Gastrocnemius medialis (tissue), 4 donors: ENCODE results near the gene LSM8. TPM values are rescaled to one million over a fixed set of nuclear protein-coding genes. Genes with fewer than 3 reads are reported as not detected.
A peak's percentile ranks its signal among the peaks of the same experiment; 100 is the strongest.

Source experiments
- ATAC-seq, 2 donors: fragments of 150-250 bp; one replicate each; pipeline ENCODE4 v1.9.1; 2016
- DNase-seq, 2 donors: peaks; one replicate each; pipeline ENCODE4 v3.0.0-alpha.2; 2019
- H3K27ac ChIP-seq, 4 donors: fragments of 200-600 bp; sonication (generic); 1 replicate in 1 of 4; 2 replicates in 3 of 4; pipeline ENCODE4 v1.5.1; 2016 to 2018; ENCODE audit warnings: mild to moderate bottlenecking in 2 of 4, moderate library complexity in 1 of 4
- H3K27me3 ChIP-seq, 3 donors: fragments of 200-600 bp; sonication (generic) in 2 of 3; 1 replicate in 1 of 3; 2 replicates in 2 of 3; pipeline versions ENCODE4 v1.5.1 to v1.6.0; 2016 to 2019; ENCODE audit warnings: mild to moderate bottlenecking in 1 of 3, moderate library complexity in 1 of 3
- H3K36me3 ChIP-seq, 2 donors: fragments of 200-600 bp; sonication (generic) in 1 of 2; one replicate each; pipeline ENCODE4 v1.5.1; 2017 to 2018
- H3K4me1 ChIP-seq, 2 donors: fragments of 200-600 bp; sonication (generic) in 1 of 2; one replicate each; pipeline ENCODE4 v1.5.1; 2016 to 2017; ENCODE audit warnings: mild to moderate bottlenecking in 2 of 2
- H3K4me3 ChIP-seq, 4 donors: fragments of 200-600 bp; sonication (generic) in 3 of 4; 1 replicate in 1 of 4; 2 replicates in 3 of 4; pipeline ENCODE4 v1.5.1; 2016 to 2019; ENCODE audit warnings: mild to moderate bottlenecking in 2 of 4
- H3K9me3 ChIP-seq, 3 donors: fragments of 200-600 bp; sonication (generic) in 2 of 3; 1 replicate in 1 of 3; 2 replicates in 2 of 3; pipeline ENCODE4 v1.5.1; 2016 to 2019
- CTCF ChIP-seq, 5 experiments: fragments of 450-650 bp in 3 of 5; fragments of 200-600 bp in 2 of 5; sonication (generic) in 2 of 5; IDR thresholded peaks in 4 of 5; conservative IDR thresholded peaks in 1 of 5; 1 replicate in 4 of 5; 2 replicates in 1 of 5; pipeline ENCODE4 v1.5.1; 2016 to 2019; ENCODE audit warnings: antibody characterized with exemption in 5 of 5, mild to moderate bottlenecking in 3 of 5, moderate library complexity in 3 of 5
- POLR2A ChIP-seq, 2 donors: fragments of 450-650 bp; IDR thresholded peaks; one replicate each; pipeline ENCODE4 v1.6.1; 2017; ENCODE audit warnings: antibody characterized with exemption in 2 of 2, mild to moderate bottlenecking in 2 of 2, moderate library complexity in 2 of 2
- in situ Hi-C, 4 donors: fragments of 200-750 bp; cut with MboI; loops; one replicate each; pipeline versions ENCODE4 v1.15.0 to v1.8.0; 2017; ENCODE audit warnings: low sequenced_read_pairs in 4 of 4
- intact Hi-C: fragments of 100-400 bp; cut with DNase I; formaldehyde crosslinking; loops from one replicate; pipeline ENCODE4 v1.15.1; 2023; ENCODE audit warnings: low total_unique reads
- total RNA-seq, 4 donors: library from RNA; depleted of rRNA; stranded (reverse); fragments of >200 nt; gene quantifications; one replicate each; pipeline versions ENCODE4 v1.1.0 to v1.2.3, GENCODE V29; 2016

The LSM8 gene
- total RNA-seq, 4 donors from 2014 or later: 13.0 to 28.1 (median 17.7) TPM

- TF ChIP-seq CTCF (IDR thresholded peaks at IDR 0.05 in 4 of 5, conservative IDR thresholded peaks at IDR 0.05 in 1 of 5) (no peak), POLR2A (IDR thresholded peaks at IDR 0.05) (no peak)
- intact Hi-C loops (no loop called here), in situ Hi-C loops (no loop called here)
- H3K9me3 ChIP-seq: no peaks in the 10 kb centered on the region
- no peak for DNase-seq
- no peaks in the 10 kb centered on the region for H3K36me3 ChIP-seq
- H3K27me3 ChIP-seq: no peaks in the 10 kb centered on the region
- no peak overlapping the region for H3K4me3 ChIP-seq
- H3K4me1 ChIP-seq: no peaks in the 10 kb centered on the region
- ATAC-seq: no peak
- no peak overlapping the region for H3K27ac ChIP-seq
Observed at GRCh38 chr7:118158766-118159165, 25.2 kb upstream of the LSM8 start.

- Histone ChIP-seq H3K36me3 (no peaks in the 10 kb centered on the region), H3K27me3 (no peaks in the 10 kb centered on the region), H3K9me3 (no peaks in the 10 kb centered on the region), H3K4me3 (no peak overlapping the region), H3K27ac (no peak overlapping the region), H3K4me1 (no peaks in the 10 kb centered on the region)
- intact Hi-C loops: no loop called here
- no peak for ATAC-seq
- DNase-seq: no peak
- in situ Hi-C loops: no loop called here
- TF ChIP-seq POLR2A (IDR thresholded peaks at IDR 0.05): no peak
Observed at GRCh38 chr7:118169146-118169545, 14.8 kb upstream of the LSM8 start.

- H3K4me3 ChIP-seq: no peak overlapping the region
- no peak overlapping the region for H3K27ac ChIP-seq
- TF ChIP-seq CTCF (IDR thresholded peaks at IDR 0.05 in 4 of 5, conservative IDR thresholded peaks at IDR 0.05 in 1 of 5) (no peak), POLR2A (IDR thresholded peaks at IDR 0.05) (no peak)
- H3K4me1 ChIP-seq: peaks cover 0 to 6% of the 10 kb centered on the region in 2 donors
- in situ Hi-C loops (no loop called here), intact Hi-C loops (no loop called here)
- no peaks in the 10 kb centered on the region for H3K36me3 ChIP-seq
- H3K27me3 ChIP-seq: no peaks in the 10 kb centered on the region
- DNase-seq (no peak), ATAC-seq (no peak)
- no peaks in the 10 kb centered on the region for H3K9me3 ChIP-seq
Observed at GRCh38 chr7:118175740-118176139, 8.2 kb upstream of the LSM8 start.

- Histone ChIP-seq H3K27me3 (no peaks in the 10 kb centered on the region), H3K27ac (no peak overlapping the region), H3K4me3 (no peak overlapping the region), H3K4me1 (peaks cover 7 to 11% of the 10 kb centered on the region in 2 donors), H3K9me3 (no peaks in the 10 kb centered on the region), H3K36me3 (no peaks in the 10 kb centered on the region)
- in situ Hi-C loops (no loop called here), intact Hi-C loops (no loop called here)
- TF ChIP-seq CTCF (IDR thresholded peaks at IDR 0.05 in 4 of 5, conservative IDR thresholded peaks at IDR 0.05 in 1 of 5): no peak
- TF ChIP-seq POLR2A (IDR thresholded peaks at IDR 0.05): no peak
- ATAC-seq: no peak
- no peak for DNase-seq
Observed at GRCh38 chr7:118179191-118179590, 4.8 kb upstream of the LSM8 start.

- H3K27me3 ChIP-seq: no peaks in the 10 kb centered on the region
- H3K27ac ChIP-seq: peak overlapping the region; percentile 88 to 94 (median 92)
- peaks cover 0 to 2% of the 10 kb centered on the region in 2 donors for H3K36me3 ChIP-seq
- DNase-seq (no peak), ATAC-seq (no peak)
- no peaks in the 10 kb centered on the region for H3K9me3 ChIP-seq
- in situ Hi-C loops: no loop called here
- intact Hi-C loops: no loop called here
- H3K4me1 ChIP-seq: peaks cover 19 to 29% of the 10 kb centered on the region in 2 donors
- peak overlapping the region; percentile 82 to 99 (median 94) for H3K4me3 ChIP-seq
- TF ChIP-seq POLR2A (IDR thresholded peaks at IDR 0.05) (no peak), CTCF (IDR thresholded peaks at IDR 0.05 in 4 of 5, conservative IDR thresholded peaks at IDR 0.05 in 1 of 5) (no peak)
Observed at GRCh38 chr7:118182593-118183427, 1.2 kb upstream of the LSM8 start.
